Erythroblast (primary cell): ENCODE measurements around the gene RSPH3.

Experiments
- GATA1 ChIP-seq: IDR thresholded peaks from 2 replicates; pipeline ENCODE4 v1.6.1; 2011; ENCODE audit warnings: low read depth, mild to moderate bottlenecking, control low read depth, low read length, moderate library complexity
- POLR2A ChIP-seq: IDR thresholded peaks from 2 replicates; pipeline ENCODE4 v1.6.1; 2011; ENCODE audit warnings: mild to moderate bottlenecking, low read length

GRCh38 chr6:159004592-159004991 is 4.6 kb upstream of the RSPH3 start:
- TF ChIP-seq POLR2A (no peak), GATA1 (no peak)
